Gastroesophageal sphincter (tissue), 3 donors: ENCODE data around the gene OTOF.

ENCODE experiments used
- POLR2AphosphoS5 ChIP-seq: sonication (generic); formaldehyde crosslinking; IDR thresholded peaks from one replicate; pipeline ENCODE4 v1.6.1; 2017; ENCODE audit warnings: antibody characterized with exemption
- TF ChIP-seq, protein P1 (sequence below), 4 experiments: fragments of 200-600 bp in 2 of 4; fragments of 450-650 bp in 2 of 4; sonication (generic) in 1 of 4; IDR thresholded peaks; one replicate each; pipeline ENCODE4 v1.5.1; 2017 to 2019; ENCODE audit warnings: antibody characterized with exemption in 4 of 4, mild to moderate bottlenecking in 2 of 4, moderate library complexity in 2 of 4

DNA sequence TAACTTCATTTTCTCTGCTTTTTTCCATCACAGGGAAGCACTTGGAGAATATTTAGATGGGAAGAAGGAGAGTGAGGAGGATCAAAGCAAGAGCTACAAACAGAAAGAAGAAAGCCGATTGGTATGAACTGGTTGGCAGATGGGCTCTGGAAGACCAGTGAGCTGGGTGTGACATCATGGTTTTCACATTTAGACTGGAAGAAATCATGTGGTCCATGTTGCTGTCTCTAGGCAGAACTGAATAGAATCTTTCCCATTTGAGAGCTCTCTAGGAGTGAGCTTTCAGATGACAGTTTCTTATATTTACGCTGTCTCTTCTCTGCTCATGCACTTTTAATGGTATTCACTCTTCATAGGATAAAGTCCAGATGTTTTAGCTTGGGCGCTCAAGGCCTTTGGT lies 63.6 kb downstream of the OTOF start:
- TF ChIP-seq, protein P1, sequence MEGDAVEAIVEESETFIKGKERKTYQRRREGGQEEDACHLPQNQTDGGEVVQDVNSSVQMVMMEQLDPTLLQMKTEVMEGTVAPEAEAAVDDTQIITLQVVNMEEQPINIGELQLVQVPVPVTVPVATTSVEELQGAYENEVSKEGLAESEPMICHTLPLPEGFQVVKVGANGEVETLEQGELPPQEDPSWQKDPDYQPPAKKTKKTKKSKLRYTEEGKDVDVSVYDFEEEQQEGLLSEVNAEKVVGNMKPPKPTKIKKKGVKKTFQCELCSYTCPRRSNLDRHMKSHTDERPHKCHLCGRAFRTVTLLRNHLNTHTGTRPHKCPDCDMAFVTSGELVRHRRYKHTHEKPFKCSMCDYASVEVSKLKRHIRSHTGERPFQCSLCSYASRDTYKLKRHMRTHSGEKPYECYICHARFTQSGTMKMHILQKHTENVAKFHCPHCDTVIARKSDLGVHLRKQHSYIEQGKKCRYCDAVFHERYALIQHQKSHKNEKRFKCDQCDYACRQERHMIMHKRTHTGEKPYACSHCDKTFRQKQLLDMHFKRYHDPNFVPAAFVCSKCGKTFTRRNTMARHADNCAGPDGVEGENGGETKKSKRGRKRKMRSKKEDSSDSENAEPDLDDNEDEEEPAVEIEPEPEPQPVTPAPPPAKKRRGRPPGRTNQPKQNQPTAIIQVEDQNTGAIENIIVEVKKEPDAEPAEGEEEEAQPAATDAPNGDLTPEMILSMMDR (IDR thresholded peaks at IDR 0.05) = no peak
- TF ChIP-seq POLR2AphosphoS5 = no peak
